H1 (cell line): Measurements from ENCODE around the gene CRYGB. TPM values are rescaled to one million over a fixed set of nuclear protein-coding genes. Genes with fewer than 3 reads are reported as not detected.

Experiments used
- ASH2L ChIP-seq: fragments of 200-600, 300-600 bp; sonication (generic); IDR thresholded peaks from one replicate; pipeline ENCODE4 v1.7.1; 2017; ENCODE audit warnings: low read length
- CHD7 ChIP-seq: fragments of 300-600 bp; sonication (generic); IDR thresholded peaks from 2 replicates; pipeline ENCODE4 v1.7.1; 2012; ENCODE audit warnings: low read length, moderate library complexity, mild to moderate bottlenecking, inconsistent platforms; ENCODE audit not compliant: insufficient replicate concordance
- EGR1 ChIP-seq: IDR thresholded peaks from 2 replicates; pipeline ENCODE4 v1.6.1; 2011; ENCODE audit warnings: low read depth, low read length, borderline replicate concordance
- EP300 ChIP-seq, 2 experiments: IDR thresholded peaks; 1 replicate in 1 of 2; 2 replicates in 1 of 2; pipeline ENCODE4 v1.6.1; 2011 to 2012; ENCODE audit warnings: low read depth in 2 of 2, low read length in 2 of 2, mild to moderate bottlenecking in 2 of 2, borderline replicate concordance in 1 of 2, inconsistent platforms in 1 of 2, moderate library complexity in 1 of 2
- EZH2 ChIP-seq: fragments of 200-600 bp; sonication (generic); IDR thresholded peaks from 2 replicates; pipeline ENCODE4 v1.7.1; 2012; ENCODE audit warnings: low read depth, mild to moderate bottlenecking, moderate library complexity, low read length, inconsistent platforms; ENCODE audit not compliant: severe bottlenecking
- GTF2F1 ChIP-seq: IDR thresholded peaks from 2 replicates; pipeline ENCODE4 v1.6.1; 2012; ENCODE audit warnings: low read depth, low read length, improper control_type of control experiment, borderline replicate concordance
- KDM1A ChIP-seq: fragments of 200-600, 300-600 bp; sonication (generic); IDR thresholded peaks from 2 replicates; pipeline ENCODE4 v1.7.1; 2016; ENCODE audit warnings: mild to moderate bottlenecking, low read length, borderline replicate concordance
- NANOG ChIP-seq: IDR thresholded peaks from 2 replicates; pipeline ENCODE4 v1.6.1; 2011; ENCODE audit warnings: low read length, low read depth, mild to moderate bottlenecking, inconsistent platforms; ENCODE audit not compliant: insufficient read depth, poor library complexity, severe bottlenecking
- SAP30 ChIP-seq: fragments of 300-600 bp; sonication (generic); IDR thresholded peaks from 2 replicates; pipeline ENCODE4 v1.7.1; 2012; ENCODE audit warnings: low read length, moderate library complexity, mild to moderate bottlenecking, inconsistent platforms; ENCODE audit not compliant: insufficient read depth, insufficient replicate concordance
- TBP ChIP-seq: IDR thresholded peaks from 2 replicates; pipeline ENCODE4 v1.6.1; 2011; ENCODE audit warnings: low read depth, low read length, improper control_type of control experiment
- TEAD4 ChIP-seq: IDR thresholded peaks from 2 replicates; pipeline ENCODE4 v1.6.1; 2012; ENCODE audit warnings: low read depth, low read length, inconsistent platforms, mixed read lengths
- YY1 ChIP-seq: IDR thresholded peaks from 2 replicates; pipeline ENCODE4 v1.6.1; 2011; ENCODE audit warnings: low read depth, mild to moderate bottlenecking, low read length
- polyA plus RNA-seq, 7 experiments: library from polyadenylated mRNA; depleted of rRNA in 3 of 7; stranded (reverse) in 5 of 7; unstranded in 2 of 7; fragments of >200 nt in 5 of 7; fragments of 200-250 nt in 2 of 7; gene quantifications; 1 replicate in 5 of 7; 2 replicates in 1 of 7; 4 replicates in 1 of 7; pipeline versions ENCODE4 v1.2.1 to v1.2.3, GENCODE V29; 2011 to 2013; ENCODE audit warnings: missing spikeins in 2 of 7, mixed read lengths in 2 of 7
- total RNA-seq: library from RNA; stranded (reverse); fragmentation: NEBNext Ultra II Directional; extraction: Animal tissue kit (Norgen Biotek cat#: 25700); gene quantifications from 2 replicates; pipeline ENCODE4 v1.2.1, GENCODE V29; 2021

Gene CRYGB
- total and polyA plus RNA-seq, 2 of the 8 experiments (the other 6 are each of a cell fraction or from before 2014, with no cell fraction given), result 0.38 TPM; not detected in 1

- TF ChIP-seq CHD7 (no peak), NANOG (no peak), TEAD4 (no peak), TBP (no peak), KDM1A (no peak), ASH2L (no peak), YY1 (no peak), SAP30 (no peak), EGR1 (no peak), GTF2F1 (no peak), EZH2 (no peak), EP300 (IDR thresholded peaks at IDR 0.05; ENCODE audit: borderline replicate concordance in 1 of 2, low read depth in 2 of 2, low read length in 2 of 2) (no peak)
Observed at GRCh38 chr2:208125251-208125650, 20.7 kb downstream of the CRYGB start (continued).
